Omental fat pad (tissue), 4 donors: Measurements from ENCODE around the gene AKT1S1. TPM values are rescaled to one million over a fixed set of nuclear protein-coding genes. Genes with fewer than 3 reads are reported as not detected.

Source experiments
- ATAC-seq: fragments of 150-250 bp; one replicate; pipeline ENCODE4 v1.9.1; 2016; ENCODE audit warnings: mild to moderate bottlenecking, moderate library complexity; ENCODE audit not compliant: low FRiP score
- DNase-seq: peaks from one replicate; pipeline ENCODE4 v3.0.0-alpha.2; 2019; ENCODE audit warnings: low spot score
- total RNA-seq, 4 donors: library from RNA; depleted of rRNA; stranded (reverse); fragments of >200 nt; gene quantifications; one replicate each; pipeline ENCODE4 v1.1.0, GENCODE V29; 2016
- TF ChIP-seq, protein P1 (sequence below), 3 donors: fragments of 450-650 bp; IDR thresholded peaks; one replicate each; pipeline ENCODE4 v1.5.1; 2016 to 2017; ENCODE audit warnings: antibody characterized with exemption in 3 of 3, mild to moderate bottlenecking in 3 of 3, moderate library complexity in 2 of 3

Gene AKT1S1
- total RNA-seq, 4 donors from 2014 or later: 12.2 to 18.3 (median 14.7) TPM

DNA sequence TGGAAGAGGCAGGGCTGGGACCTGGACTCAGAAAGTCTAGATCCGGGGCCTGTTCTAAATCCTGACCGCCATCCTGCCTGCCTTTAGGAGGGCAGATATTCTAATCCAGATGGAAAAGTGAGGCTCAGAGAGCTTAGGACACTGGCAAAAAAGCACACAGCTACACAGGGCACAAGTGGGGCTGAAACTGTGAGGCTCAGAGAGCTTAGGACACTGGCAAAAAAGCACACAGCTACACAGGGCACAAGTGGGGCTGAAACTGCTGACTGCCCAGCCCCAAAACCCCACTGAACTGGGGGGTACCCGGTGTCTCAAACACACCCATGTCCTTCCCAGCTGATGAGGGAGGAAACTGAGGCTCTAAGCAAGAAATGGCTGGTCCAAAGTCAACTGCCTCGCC, 2.0 kb downstream of the AKT1S1 start:
- DNase-seq (no peak), ATAC-seq (no peak)
- TF ChIP-seq, protein P1, sequence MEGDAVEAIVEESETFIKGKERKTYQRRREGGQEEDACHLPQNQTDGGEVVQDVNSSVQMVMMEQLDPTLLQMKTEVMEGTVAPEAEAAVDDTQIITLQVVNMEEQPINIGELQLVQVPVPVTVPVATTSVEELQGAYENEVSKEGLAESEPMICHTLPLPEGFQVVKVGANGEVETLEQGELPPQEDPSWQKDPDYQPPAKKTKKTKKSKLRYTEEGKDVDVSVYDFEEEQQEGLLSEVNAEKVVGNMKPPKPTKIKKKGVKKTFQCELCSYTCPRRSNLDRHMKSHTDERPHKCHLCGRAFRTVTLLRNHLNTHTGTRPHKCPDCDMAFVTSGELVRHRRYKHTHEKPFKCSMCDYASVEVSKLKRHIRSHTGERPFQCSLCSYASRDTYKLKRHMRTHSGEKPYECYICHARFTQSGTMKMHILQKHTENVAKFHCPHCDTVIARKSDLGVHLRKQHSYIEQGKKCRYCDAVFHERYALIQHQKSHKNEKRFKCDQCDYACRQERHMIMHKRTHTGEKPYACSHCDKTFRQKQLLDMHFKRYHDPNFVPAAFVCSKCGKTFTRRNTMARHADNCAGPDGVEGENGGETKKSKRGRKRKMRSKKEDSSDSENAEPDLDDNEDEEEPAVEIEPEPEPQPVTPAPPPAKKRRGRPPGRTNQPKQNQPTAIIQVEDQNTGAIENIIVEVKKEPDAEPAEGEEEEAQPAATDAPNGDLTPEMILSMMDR (IDR thresholded peaks at IDR 0.05): no peak

DNA sequence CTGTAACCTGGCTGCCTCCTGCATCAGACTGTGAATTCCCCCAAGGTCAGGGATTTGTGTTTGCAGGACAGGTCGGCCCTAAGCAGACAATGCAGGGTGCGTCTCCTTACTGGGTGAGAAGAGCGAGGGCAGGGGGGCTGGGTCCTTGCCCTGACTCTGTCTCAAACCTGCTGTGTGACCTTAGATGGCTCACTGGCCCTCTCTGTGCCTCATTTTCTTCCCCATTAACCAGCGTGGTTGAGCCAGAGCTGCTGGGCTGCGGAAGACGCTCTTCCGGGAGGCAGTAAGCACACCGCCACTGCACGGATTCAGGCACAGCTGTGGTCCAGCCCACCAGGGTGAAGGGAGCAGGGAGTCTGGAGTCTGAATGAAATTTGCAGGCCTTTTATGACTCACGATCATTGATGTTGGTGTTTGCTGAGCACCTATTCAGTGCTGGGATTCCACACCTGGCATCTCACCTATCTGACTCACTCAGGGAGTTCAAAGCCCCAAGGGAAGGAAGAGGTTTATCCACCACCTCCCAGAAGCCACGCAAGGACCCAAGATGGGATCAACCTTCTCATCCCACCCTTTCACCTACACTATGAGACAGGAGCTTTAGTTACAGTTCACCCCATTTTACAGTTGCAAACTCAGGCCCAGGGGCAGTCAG, 2.5 kb downstream of the AKT1S1 start:
- DNase-seq: no peak
- TF ChIP-seq, protein P1 (IDR thresholded peaks at IDR 0.05): no peak
- no peak for ATAC-seq

DNA sequence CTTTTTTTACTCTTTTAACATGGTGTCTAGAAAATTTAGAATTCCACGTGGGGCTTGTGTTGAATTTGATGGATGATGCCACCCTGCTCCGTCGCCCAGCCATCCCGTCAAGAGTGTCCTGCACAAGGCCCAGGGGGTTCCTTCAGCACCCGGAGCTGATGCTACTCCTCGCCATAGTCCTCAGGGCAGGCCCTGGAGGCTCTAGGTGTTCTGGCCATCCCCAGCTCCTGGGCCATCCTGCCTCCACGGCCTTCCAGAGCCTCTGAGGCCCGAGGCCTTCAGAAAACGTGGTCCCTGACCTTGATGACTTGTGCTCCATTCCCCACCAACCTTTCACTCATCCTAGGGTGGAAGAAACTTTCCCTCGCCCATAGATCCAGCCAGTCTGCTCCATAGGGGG, 3.3 kb downstream of the AKT1S1 start:
- ATAC-seq (no peak), DNase-seq (no peak)
- TF ChIP-seq, protein P1 (IDR thresholded peaks at IDR 0.05): no peak

DNA sequence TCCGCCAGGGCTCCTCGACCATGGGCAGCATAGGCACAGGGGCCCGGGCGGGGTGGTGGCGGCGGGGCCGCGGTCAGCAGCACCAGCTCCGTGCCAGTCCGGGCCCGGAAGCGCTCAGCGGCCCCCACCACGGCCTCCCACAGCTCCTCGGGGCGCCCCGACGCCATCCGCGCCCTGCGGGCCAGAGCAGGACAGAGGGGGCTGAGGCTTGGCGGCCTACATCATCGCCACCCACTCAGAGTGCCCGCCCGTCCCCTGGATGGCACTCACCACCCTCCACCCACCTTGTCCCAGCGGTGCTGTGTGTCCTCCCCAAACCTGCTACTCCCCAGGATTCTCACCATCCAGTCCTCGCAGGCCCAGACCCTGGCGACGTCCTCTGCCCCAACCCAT, 4.0 kb downstream of the AKT1S1 start:
- ATAC-seq: no peak
- TF ChIP-seq, protein P1 (IDR thresholded peaks at IDR 0.05): no peak
- no peak for DNase-seq

DNA sequence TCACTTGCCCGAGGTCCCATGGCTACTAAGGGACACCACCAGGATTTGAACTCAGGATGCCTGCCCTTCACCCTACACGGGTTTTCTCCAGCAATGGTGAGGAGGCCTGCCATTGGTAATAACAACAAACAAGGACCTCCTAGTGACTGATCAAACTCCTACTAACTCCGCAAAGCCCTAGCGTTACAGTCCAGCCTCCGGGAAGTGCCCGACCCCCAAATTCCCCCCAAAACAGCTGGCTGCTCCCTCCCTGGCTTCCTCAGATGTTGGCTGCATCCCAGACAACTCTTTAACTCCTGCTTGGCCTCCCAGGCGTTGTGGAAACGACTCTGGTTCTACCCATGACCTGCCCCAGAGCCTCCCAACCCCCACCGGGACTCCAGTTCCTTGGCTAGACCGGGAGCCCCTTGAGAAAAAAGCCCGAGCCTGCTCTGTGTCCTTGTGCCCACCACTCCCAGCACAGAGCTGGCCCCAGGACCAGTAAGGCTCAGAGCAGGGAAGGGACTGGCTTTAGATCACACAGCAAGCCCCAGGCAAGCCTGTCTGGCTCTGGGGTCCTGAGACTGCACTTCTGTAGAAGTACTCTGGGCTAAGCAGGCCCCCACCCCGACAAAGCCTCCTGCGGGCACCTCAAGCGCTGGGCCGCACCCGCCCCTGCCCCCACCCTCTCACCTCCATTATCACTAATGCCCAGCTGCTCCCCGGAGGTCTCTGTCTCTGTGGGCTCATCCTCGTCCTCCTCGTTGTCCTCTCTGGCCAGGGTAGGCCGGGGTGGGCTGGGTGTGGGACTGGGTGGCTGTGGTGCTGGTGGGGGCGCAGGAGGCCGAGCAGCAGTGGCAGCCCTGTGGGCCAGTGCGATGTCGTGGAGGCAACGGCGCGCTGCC, 4.7 kb downstream of the AKT1S1 start:
- TF ChIP-seq, protein P1 (IDR thresholded peaks at IDR 0.05): no peak
- DNase-seq (no peak), ATAC-seq (no peak)

DNA sequence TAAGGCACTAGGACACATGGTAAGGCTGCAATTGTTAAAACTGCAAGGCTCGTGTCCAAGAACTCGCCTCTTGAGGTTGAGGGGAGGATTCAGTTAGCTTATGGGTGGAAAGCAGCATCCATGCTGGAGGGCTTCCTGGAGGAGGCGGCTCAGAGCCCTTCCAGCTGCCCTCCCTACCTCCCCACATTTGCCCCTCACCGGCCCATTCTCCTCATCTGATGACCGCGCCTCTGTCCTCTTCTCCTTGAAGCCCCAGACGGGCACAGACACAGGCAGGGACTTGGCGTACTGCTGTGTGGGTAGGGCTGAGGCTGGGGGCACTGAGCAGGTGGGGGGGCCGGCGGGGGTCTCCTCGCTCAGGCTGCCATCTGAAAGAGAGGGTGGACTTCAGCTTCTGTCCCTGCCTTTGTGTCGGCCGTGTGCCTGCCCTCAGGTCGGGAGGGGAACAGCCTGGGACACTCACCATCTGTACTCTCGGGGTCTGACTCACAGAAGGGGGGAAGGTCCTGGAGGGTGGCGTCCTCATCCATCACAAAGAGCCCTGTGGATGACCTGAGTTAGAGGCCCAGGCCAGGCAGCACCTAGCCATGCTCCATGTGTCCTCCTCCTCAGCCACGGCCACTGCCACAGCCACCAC, 5.7 kb downstream of the AKT1S1 start:
- TF ChIP-seq, protein P1 (IDR thresholded peaks at IDR 0.05): no peak
- DNase-seq: no peak
- ATAC-seq: no peak
